Activated CD4-positive, alpha-beta T cell treated with anti-CD3 and anti-CD28 coated beads, Interleukin-2, amount 50 U/mL, for 48 hours (primary cell): ENCODE results near the gene NAT14.
"Not testable (repeated sequence)": the region's sequence is repeated elsewhere in the genome, so short reads cannot be mapped to it uniquely, and the experiment has no call there.

Experiments used
- DNase-seq, 2 experiments: peaks; one replicate each; pipeline ENCODE4 v3.0.0-alpha.2; 2020

The NAT14 gene

DNA sequence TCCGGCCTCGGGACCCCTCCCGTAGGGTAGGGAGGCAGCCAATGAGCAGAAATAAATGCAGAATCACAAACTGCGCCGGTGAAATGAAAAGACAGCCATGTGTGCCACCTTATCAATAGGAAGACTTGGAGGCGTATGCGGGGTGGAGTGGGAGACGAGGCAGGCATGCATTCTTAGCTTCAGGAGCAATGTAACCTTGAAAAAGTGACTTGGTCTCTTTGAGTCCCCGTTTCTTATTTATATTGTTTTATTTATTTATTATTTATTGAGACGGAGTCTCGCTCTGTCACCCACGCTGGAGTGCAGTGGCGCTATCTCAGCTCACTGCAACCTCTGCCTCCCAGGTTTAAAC is 19.2 kb downstream of the NAT14 start:
- no peak for DNase-seq

DNA sequence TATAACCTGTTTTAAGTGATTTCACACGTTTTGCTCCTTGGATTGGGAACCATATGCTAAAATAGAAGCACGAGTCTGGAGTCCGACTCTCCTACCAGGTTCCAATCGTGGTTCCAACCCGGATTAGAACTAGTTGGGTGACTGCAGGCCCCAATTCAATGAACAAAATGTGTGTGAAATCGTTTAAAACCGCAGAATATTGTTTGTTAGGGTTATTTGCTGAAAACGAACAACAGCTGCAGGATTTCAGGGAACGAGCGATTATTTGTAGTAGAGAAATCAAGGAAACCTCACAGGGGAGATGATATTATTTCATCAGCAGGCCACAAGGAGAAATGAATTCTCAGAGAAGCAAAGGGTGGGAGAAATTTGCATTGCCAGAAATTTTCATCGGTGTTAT is 20.0 kb downstream of the NAT14 start:
- no peak for DNase-seq

DNA sequence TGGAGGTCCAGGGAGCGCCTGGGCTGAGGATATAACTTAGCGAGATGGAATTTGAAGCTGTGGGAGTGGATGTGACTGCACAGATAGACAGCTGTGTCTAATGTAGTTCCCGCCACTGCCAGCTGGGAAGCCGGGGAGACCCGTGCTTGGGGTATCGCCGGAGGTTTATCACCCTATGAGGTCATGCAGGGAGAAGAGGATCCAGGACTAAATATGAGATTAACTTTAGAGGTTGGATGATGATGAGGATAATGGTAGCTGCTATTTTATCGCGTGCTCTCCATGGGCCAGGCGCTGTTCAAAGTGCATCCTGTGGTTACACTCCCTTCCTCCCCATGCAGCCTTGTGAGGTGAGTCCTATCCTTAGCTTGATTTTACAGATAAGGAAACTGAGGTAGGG is 23.1 kb downstream of the NAT14 start:
- no peak for DNase-seq

DNA sequence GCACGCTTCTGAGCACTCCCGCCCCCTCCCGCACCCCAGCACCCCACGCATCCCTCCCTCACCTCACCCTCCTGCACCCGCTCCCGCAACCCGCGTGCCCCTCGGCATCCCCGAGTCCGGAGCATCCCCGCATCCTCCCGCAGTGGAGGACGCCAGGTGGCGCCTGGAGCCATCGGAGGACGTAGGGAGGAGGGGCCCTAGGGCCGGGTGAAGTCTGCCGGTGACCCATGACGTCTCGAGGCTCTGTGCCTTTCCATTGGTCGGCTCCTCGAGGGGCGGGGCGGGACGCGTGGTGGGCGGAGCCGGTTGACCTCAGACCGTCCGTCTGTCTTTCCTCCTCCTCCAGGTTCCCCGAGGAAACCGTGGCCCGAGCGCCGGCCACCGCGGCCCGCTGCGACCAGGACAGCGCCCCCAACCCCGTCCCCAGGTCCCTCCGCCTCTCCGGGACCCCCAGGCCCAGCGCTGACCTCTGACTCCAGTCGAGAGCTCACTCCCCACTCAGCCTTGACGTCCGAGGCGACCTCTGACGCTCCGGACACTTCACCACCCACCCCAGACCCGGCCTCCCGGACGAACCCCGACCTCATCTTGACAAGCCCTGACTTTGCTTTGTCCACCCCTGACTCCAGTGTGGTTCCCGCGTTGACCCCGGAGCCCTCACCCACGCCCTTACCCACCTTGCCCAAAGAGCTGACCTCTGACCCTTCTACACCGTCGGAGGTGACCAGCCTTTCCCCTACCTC is 32.1 kb downstream of the NAT14 start:
- peak; percentile 93 to 94 for DNase-seq

DNA sequence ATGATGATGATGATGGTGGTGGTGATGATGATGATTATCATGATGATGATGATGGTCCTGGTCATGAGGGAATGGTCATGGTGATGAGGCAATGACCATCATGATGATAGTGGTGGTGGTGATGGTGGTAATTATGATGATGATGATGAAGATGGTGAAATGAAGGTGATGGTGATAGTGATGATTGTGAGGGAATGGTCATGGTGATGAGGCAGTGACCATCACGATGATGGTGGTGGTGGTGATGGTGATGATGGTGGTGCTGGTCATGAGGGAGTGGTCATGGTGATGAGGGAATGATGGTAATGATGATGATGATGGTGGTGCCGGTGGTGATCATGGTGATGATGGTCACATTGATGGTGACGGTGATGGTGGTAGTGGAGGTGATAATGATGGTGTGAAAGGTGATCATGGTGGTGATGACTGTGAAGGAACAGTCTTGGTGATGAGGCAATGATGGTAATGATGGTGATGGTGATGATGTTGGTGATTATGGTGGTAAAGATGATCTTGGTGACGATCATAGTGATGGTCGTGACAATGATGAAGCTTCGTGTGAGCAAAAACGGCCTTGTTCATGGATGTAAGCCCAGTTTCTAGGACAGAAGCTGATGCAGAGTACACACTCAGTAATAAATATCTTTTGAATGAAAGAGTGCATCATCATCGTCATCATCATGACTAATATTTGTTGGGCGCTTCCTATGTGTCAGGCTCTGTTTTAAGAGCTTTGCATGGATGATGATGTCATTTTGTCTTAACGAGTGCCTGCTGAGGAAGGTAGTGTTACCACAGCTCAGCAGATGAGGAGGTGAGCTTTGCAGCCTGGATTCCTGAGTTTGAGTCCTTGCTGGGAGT is 34.7 kb downstream of the NAT14 start:
- no peak for DNase-seq

DNA sequence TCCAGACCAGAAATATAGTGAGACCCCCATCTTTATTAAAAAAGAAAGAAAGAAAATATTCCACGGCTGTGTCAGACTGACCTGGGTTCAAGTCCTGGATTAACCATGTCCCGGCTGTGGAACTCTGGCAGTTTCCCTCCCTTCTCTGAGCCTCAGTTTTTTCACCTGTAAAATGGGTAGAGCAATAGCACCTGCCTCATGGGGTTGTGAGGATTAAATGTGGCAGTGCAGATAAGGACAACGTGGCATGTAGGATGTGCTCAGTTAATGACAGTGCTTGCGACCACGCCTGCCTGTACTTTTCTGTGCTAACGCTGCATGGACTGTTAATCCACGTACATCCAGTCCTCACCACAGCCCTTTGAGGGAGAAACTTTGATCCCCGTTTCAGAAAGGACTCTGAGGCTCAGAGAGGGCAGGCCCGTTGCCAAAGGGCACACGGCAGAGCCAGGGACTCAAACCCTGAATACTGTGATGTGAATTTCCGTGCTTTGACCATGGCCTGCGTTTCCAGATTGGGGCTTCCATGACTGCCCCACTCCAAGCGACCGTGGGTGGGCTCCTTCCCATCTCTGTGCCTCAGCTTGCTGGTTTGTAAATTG is 35.8 kb downstream of the NAT14 start:
- no peak for DNase-seq

DNA sequence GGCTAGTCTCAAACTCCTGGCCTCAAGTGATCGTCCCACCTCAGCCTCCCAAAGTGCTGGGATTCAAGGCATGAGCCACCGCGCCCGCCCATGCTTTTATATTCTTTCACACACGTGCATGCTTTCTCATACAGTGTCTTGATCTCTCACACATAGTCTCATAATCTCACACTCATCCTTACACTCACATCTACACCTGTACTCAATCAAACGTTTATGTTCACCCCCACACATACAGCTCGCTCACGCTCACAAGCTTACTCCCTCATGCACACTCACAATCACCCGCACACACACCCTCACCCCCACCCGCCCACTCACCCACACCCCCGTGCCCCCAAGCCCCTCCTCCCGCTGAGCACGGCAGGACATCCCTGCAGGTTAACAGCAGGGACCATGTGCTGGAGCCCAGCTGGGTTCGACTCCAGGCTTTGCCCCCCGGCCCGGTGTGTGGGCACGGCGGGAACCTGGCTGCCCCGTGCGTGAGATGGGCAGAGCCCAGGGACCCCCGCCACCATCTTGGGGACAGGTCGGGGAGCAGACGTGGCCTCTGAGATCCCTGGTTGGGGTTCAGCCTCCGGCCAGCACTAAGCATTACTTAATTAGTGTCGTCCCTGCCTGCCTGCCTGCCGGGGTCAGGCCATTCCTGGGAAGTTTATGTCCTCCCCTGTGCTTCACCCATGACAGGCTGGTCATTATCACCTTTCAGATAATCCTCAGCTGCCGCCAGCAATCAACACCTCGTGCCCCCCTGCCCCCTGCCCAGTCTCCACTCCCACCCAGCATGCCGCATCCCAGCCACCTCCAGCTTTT is 40.5 kb downstream of the NAT14 start:
- no peak for DNase-seq

DNA sequence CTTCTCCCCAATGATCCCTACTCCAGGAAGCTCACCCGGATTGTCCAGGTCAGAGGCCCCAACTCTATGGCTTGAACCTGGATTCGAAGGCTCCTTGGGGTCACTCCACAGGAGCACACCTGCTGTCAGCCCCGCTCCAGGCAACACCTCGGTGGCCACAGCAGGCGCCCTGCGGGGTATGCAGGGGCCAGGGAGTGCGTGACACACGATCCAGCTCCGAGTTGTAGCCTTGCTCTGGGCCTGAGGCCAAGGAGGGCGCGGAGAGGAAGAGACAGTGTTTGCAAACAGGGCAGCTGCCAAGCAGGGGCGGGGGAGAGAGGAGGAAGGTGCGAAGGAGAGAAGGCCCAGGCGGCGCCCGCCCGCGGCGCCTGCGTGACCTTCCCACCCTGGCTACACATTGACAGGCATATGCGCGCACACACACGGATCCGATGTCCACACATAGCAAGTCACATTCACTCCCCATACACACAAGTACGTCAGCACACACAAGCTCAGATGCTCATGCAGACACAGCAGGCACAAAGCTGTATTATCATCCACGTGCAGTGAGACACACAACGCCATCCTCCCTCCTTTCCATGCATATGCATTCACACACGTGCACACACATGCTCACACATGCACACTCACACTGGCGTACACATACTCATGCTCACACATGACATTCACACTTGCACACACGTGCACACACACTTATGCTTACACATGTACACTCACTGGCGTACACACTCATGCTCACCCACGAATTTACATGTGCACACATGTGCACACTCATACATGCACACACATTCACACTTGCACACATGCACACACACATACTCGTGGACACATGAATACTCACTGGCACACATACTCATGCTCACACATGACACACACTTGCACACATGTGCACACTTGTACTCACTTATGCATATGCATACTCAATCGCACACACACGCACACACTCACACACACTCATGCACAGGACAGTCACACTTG is 41.5 kb downstream of the NAT14 start:
- DNase-seq: no peak

DNA sequence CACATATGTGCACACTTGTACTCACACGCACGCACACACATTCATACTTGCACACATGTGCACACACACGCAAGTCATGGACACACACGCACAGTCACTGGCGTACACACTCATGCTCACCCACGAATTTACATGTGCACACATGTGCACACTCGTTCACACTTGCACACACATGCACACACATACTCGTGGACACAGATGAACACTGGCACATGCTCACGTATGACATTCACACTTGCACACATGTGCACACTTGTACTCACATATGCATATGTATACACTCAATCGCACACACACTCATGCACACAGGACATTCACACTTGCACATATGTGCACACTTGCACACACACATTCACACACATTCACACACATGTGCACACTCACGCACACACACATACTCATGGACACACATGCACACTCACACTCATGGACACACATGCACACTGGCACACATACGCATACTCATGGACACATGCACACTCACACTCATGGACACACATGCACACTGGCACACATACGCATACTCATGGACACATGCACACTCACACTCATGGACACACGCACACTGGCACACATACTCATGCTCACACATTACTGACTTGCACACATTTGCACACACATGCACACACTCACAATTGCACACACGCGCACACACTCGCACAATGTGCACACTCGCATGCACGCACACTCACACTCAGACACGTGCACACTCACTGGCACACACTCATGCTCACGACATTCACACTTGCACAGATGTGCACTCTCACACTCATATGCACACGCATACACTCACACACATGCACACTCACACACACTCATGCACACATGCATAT is 42.4 kb downstream of the NAT14 start:
- DNase-seq: no peak

DNA sequence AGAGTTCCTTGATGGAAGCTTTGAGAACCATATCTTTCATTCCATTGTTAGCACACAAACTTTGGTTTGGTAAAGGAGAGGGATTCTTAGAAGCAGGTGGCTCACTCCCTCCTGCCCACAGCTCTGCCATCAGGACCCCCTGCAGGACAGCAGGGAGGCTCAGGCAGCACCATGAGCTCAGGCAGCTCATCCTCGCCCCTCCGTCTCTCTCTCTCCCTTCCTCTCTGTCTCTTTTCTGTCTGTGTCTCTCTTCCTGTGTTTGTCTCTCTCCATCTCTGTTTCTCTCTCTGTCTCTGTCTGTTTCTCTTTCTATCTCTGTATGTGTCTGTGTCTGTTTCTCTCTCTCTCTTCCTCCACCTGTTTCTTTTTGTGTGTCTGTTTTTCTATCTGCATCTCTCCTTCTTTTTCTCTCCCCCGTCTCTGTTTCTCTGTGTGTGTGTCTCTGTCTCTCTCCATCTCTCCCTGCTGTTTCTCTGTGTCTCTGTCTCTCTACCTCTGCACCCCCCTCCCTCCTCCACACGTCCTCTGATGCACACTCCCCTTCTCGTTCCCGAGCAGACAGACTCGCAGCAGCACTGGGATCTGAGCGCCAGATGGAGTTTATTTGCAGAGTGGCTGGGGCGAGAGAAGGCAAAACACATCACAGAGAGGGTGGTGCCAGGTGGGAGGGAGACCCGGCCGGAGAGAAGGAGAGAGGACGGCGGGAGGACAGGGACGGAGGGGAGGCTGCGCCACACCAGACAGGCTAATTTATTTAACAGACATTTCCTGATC is 43.2 kb downstream of the NAT14 start:
- no peak for DNase-seq

DNA sequence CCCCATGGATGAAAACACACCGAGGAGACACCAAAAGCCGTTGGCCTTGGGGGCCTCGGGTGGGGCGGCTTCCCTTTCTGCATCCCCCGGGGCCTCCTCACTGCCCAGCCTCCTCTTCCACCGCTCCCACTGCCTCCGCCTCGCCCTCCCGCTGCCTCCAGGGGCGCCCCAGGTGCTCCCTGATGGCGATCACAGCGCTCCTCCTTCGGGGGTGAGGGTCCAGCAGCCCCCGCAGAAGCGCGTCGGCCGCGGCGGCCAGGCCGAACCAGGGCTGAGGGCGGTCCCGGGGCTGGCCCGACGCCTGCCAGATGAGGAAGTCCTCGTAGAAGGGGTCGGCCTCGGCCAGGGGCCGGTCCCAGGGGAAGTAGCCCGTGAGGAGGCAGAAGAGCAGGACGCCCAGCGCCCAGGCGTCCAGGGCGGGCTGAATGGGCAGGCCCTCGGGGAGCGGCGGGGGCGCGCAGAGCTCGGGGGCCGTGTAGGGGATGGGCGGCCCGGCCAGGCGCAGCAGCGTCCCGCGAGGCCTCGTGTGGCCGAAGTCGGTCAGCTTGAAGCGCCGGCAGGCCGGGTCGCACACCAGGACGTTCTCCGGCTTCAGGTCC is 44.7 kb downstream of the NAT14 start:
- no peak for DNase-seq

DNA sequence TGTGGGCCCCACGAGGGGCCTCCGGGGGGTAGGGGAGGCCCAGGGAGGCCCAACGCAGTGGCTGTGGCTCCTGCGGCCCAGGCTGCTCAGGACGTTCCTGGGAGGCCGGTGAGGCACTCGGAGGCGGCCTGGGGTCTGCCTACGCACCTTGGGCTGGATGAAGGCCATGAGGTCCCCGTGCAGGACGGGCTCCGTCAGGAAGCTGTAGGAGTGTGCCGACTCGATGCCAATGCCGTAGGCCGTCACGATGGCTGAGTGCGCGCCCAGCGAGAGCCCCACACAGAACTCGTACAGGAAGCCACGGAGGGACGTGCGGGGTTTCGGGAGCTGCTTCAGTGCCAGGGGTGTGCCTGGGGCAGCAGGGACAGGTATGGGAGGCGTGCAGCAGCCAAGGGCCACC is 46.0 kb downstream of the NAT14 start:
- no peak for DNase-seq

DNA sequence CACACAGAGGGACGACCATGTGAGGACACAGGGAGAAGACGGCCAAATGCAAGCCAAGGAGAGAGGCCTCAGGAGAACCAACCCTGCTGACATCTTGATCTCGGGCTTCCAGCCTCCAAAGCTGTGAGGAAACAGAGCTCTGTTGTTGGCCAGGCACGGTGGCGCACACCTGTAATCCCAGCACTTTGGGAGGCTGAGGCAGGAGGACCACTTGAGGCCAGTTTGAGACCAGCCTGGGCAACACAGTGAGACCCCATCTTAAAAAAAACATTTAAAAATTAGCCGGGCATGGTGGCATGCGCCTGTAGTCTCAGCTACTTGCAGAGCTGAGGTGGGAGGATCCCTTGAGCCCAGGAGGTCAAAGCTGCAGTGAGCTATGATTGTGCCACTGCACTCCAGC is 49.3 kb downstream of the NAT14 start:
- DNase-seq: not testable (repeated sequence)

DNA sequence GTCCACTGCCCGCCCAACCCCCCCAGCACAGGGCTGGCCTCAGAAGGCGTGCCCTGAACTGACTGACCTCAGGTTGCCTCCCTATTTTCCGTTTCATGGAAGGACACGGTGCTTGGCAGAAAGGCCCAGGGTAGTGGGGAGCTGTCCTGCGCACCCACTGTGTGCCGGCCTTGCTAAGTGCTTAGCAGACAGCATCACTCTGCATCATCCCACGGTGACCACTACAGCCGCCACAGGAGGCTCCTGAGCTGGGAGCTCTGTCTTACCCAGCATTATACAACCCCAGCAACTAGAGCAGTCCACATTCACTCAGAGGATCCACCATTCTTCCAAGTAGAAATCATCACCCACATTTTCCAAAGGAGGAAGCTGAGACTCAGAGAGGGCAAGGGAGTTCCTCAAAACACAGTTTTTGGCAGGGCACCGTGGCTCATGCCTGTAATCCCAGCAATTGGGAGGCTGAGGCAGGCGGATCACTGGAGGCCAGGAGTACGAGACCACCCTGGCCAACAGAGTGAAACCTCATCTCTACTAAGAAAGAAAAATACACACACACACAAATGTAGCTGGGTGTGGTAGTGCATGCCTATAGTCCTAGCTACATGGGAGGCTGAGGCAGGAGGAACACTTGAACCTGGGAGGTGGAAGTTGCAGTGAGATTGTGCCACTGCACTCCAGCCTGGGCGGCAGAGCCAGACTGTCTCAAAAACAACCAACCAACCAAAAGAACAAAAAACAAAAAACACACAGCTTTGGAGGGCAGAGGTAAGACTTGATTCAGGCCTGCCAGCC is 50.4 kb downstream of the NAT14 start:
- DNase-seq: no peak

DNA sequence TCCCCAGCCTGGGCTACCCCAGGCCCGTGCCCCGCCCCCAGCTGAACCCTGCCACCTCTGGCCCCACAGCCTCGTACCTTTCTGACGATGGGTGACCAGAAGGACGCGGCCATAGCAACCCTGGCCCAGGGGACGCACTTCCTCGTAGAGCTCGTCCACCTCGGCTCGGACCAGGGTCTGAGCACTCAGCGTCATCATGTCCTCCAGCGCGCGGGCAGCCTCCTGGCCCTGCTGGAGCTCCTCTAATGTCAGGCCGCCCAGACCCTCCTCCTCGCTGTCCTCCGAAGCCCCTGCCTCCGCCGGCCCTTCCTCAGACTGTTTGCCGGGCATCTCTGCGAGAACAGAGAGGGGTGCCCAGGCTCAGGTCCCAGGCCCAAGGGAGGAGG is 51.0 kb downstream of the NAT14 start:
- no peak for DNase-seq

DNA sequence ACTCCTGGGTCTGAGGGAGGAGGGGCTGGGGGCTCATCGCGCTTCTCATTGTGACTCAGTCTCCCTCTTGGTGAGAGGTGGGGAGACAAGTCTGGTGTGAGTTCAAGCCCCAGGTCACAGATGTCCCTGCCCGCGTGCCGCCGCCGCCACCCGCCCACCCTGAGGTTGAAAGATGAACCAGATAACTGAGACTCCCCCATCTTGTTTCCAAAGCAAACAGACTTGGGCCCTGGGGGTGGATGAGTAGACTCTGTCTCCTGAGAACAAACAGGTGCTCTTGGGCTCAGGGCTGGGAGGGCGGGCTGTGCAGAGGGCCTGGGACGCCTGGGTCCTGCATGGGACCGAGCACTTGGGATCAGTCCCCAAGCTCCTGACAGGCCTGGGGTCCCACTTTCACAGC is 51.4 kb downstream of the NAT14 start:
- DNase-seq: no peak
